PC-3 (cell line): ENCODE results near the gene TTC7B. TPM values are rescaled to one million over a fixed set of nuclear protein-coding genes. Genes with fewer than 3 reads are reported as not detected.
"Not testable (repeated sequence)": the region's sequence is repeated elsewhere in the genome, so short reads cannot be mapped to it uniquely, and the experiment has no call there.

Experiments
- ATAC-seq: fragments of 200-7000 bp; cut with Tn5 transposase; 2 replicates; pipeline ENCODE4 v1.9.1; 2020; ENCODE audit warnings: mild to moderate bottlenecking, moderate library complexity
- BruUV-seq: library from RNA; stranded (reverse); fragments of 400-500 nt; replicated peaks from 2 replicates; lab custom pipeline; 2021; lab: Mats Ljungman, UMichigan
- CTCF ChIA-PET: fragments of 300-600 bp; sonication (Branson Sonifier 250); formaldehyde crosslinking; loops from one replicate; lab custom pipeline; 2022; ENCODE audit warnings: antibody characterized with exemption; lab: Charles Lee
- POLR2A ChIA-PET: fragments of 300-600 bp; sonication (Branson Sonifier 250); formaldehyde crosslinking; loops from one replicate; lab custom pipeline; 2022; ENCODE audit warnings: antibody characterized with exemption; ENCODE audit not compliant: unreplicated experiment; lab: Charles Lee
- DNase-seq: peaks from one replicate; pipeline ENCODE4 v3.0.0-alpha.2; 2015
- H2AFZ ChIP-seq: fragments of 300-600 bp; sonication (generic); 2 replicates; pipeline ENCODE4 v1.6.0; 2016; ENCODE audit warnings: antibody characterized with exemption, low read length
- H3F3A ChIP-seq: fragments of 300-600 bp; sonication (generic); one replicate; pipeline ENCODE4 v1.6.0; 2017; ENCODE audit warnings: antibody characterized with exemption, low read length, control low read depth, mild to moderate bottlenecking; ENCODE audit not compliant: unreplicated experiment
- H3K27ac ChIP-seq: fragments of 300-600 bp; sonication (generic); 2 replicates; pipeline ENCODE4 v1.5.1; 2016; ENCODE audit warnings: mild to moderate bottlenecking, low read length
- H3K27me3 ChIP-seq: fragments of 300-600 bp; sonication (generic); 2 replicates; pipeline ENCODE4 v1.6.1; 2016; ENCODE audit warnings: low read length, mixed read lengths
- H3K36me3 ChIP-seq: fragments of 300-600 bp; sonication (generic); 2 replicates; pipeline ENCODE4 v1.6.1; 2016; ENCODE audit warnings: low read depth, mixed run types, low read length, mixed read lengths
- H3K4me1 ChIP-seq: fragments of 300-600 bp; sonication (generic); 2 replicates; pipeline ENCODE4 v1.5.1; 2016; ENCODE audit warnings: low read length; ENCODE audit not compliant: insufficient read depth
- H3K4me2 ChIP-seq: fragments of 300-600 bp; sonication (generic); 2 replicates; pipeline ENCODE4 v1.6.0; 2016; ENCODE audit warnings: low read length
- H3K4me3 ChIP-seq: fragments of 300-600 bp; sonication (generic); 2 replicates; pipeline ENCODE4 v1.5.1; 2016; ENCODE audit warnings: mild to moderate bottlenecking, low read length, mixed read lengths
- H3K79me2 ChIP-seq: fragments of 300-600 bp; sonication (generic); 2 replicates; pipeline ENCODE4 v1.6.1; 2017; ENCODE audit warnings: low read length, mixed read lengths
- H3K9ac ChIP-seq: fragments of 300-600 bp; sonication (generic); 2 replicates; pipeline ENCODE4 v1.6.0; 2016; ENCODE audit warnings: mild to moderate bottlenecking, low read length
- H3K9me2 ChIP-seq: fragments of 300-600 bp; sonication (generic); replicated peaks from 2 replicates; pipeline ENCODE4 v1.6.1; 2016; ENCODE audit warnings: mixed run types, low read length, mixed read lengths
- H3K9me3 ChIP-seq: fragments of 300-600 bp; sonication (generic); 2 replicates; pipeline ENCODE4 v1.6.1; 2016; ENCODE audit warnings: low read length, mixed read lengths
- H4K20me1 ChIP-seq: fragments of 300-600 bp; sonication (generic); 2 replicates; pipeline ENCODE4 v1.6.1; 2016; ENCODE audit warnings: low read length, mixed read lengths
- CTCF ChIP-seq: fragments of 300-600 bp; sonication (generic); conservative IDR thresholded peaks from 2 replicates; pipeline ENCODE4 v1.5.1; 2017; ENCODE audit warnings: antibody characterized with exemption, low read depth, mild to moderate bottlenecking, low read length
- EZH2 ChIP-seq: fragments of 300-600 bp; sonication (generic); IDR thresholded peaks from one replicate; pipeline ENCODE4 v1.6.1; 2017; ENCODE audit warnings: antibody characterized with exemption, mild to moderate bottlenecking, low read length; ENCODE audit not compliant: unreplicated experiment
- EZH2phosphoT487 ChIP-seq: fragments of 300-600 bp; sonication (generic); IDR thresholded peaks from 2 replicates; pipeline ENCODE4 v1.6.1; 2018; ENCODE audit warnings: mild to moderate bottlenecking, antibody characterized with exemption, low read length, borderline replicate concordance
- intact Hi-C: fragments of 100-400 bp; cut with micrococcal nuclease; formaldehyde crosslinking; loops from 2 replicates; pipeline ENCODE4 v1.9.0; 2023
- total RNA-seq: library from RNA; depleted of rRNA; stranded (reverse); fragments of >200 nt; gene quantifications from 2 replicates; pipeline ENCODE4 v1.2.3, GENCODE V29; 2014

Gene TTC7B
- total RNA-seq, 1 experiment from 2014 or later, result 45.6 TPM

GRCh38 chr14:90844321-90844720 is 28.1 kb upstream of the TTC7B start:
- H3K9me2 ChIP-seq, result no peaks in the 10 kb centered on the region
- no peak for TF ChIP-seq EZH2phosphoT487
- no peak for TF ChIP-seq CTCF
- no peak for TF ChIP-seq EZH2
- ATAC-seq, result no peak
- H4K20me1 ChIP-seq, result no peaks in the 10 kb centered on the region
- H3K9me3 ChIP-seq, result no peaks in the 10 kb centered on the region
- no peaks in the 10 kb centered on the region for H3K36me3 ChIP-seq
- no peak overlapping the region for H3K4me3 ChIP-seq
- intact Hi-C loops, result no loop called here
- H3K27me3 ChIP-seq, result no peaks in the 10 kb centered on the region
- 0 out of 2 replicates have a peak, but pooled peaks cover under 1% of the 10 kb centered on the region for H3K4me1 ChIP-seq
- no peak overlapping the region for H3K9ac ChIP-seq
- no peaks in the 10 kb centered on the region for H3F3A ChIP-seq
- no peak for DNase-seq
- H3K4me2 ChIP-seq, result no peak overlapping the region
- POLR2A ChIA-PET, result no interaction called here
- BruUV-seq, result no TSS peak
- no peak overlapping the region for H2AFZ ChIP-seq
- no peaks in the 10 kb centered on the region for H3K79me2 ChIP-seq
- no peak overlapping the region for H3K27ac ChIP-seq
- CTCF ChIA-PET, result no interaction called here

- intact Hi-C loops, result no loop called here
- POLR2A ChIA-PET, result interaction anchor here (0.6 kb wide), 1 partner anchor 23 kb away, joined by 3 read pairs; no protein-coding TSS in a partner anchor
- Histone ChIP-seq H3K36me3 (no peaks in the 10 kb centered on the region), H3K9me3 (no peaks in the 10 kb centered on the region), H2AFZ (no peak overlapping the region), H4K20me1 (no peaks in the 10 kb centered on the region), H3K9ac (no peak overlapping the region), H3K79me2 (no peaks in the 10 kb centered on the region), H3K4me2 (no peak overlapping the region), H3K9me2 (no peaks in the 10 kb centered on the region), H3K4me1 (0 out of 2 replicates have a peak, but pooled peaks cover 5% of the 10 kb centered on the region), H3F3A (no peaks in the 10 kb centered on the region), H3K27ac (no peak overlapping the region), H3K4me3 (no peak overlapping the region), H3K27me3 (no peaks in the 10 kb centered on the region)
- BruUV-seq, result no TSS peak
- DNase-seq (no peak), ATAC-seq (no peak)
- CTCF ChIA-PET, result no interaction called here
- TF ChIP-seq EZH2 (no peak), CTCF (no peak), EZH2phosphoT487 (no peak)
Measured at GRCh38 chr14:90842726-90843125, 26.5 kb upstream of the TTC7B start.

GRCh38 chr14:90840667-90841066 is 24.4 kb upstream of the TTC7B start:
- H3K36me3 ChIP-seq, H3K27me3 ChIP-seq, H3K9ac ChIP-seq, H3K4me3 ChIP-seq, H3K4me1 ChIP-seq, DNase-seq, CTCF ChIA-PET, BruUV-seq, H3K4me2 ChIP-seq, H4K20me1 ChIP-seq, H2AFZ ChIP-seq, POLR2A ChIA-PET, ATAC-seq, intact Hi-C loops, H3K9me3 ChIP-seq, H3K9me2 ChIP-seq, H3K79me2 ChIP-seq, H3K27ac ChIP-seq, H3F3A ChIP-seq: not testable (repeated sequence)
